Muscle of back (tissue), 13 donors: ENCODE data around the gene KIF1C. TPM values are rescaled to one million over a fixed set of nuclear protein-coding genes. Genes with fewer than 3 reads are reported as not detected.

Experiments used
- DNase-seq, 3 donors: peaks; one replicate each; pipeline versions ENCODE4 v3.0.0 to v3.0.0-alpha.2; 2013
- long read RNA-seq, 9 donors: transcript quantifications; one replicate each; lab custom pipeline, GENCODE V29; 2026
- polyA plus RNA-seq, 10 donors: library from polyadenylated mRNA; unstranded; fragments of 120-200 nt; gene quantifications; one replicate each; pipeline ENCODE4 v1.2.1, GENCODE V29; 2013; ENCODE audit not compliant: insufficient read length in 10 of 10

Gene KIF1C
- polyA plus RNA-seq = 100 to 1,000 TPM in 5 of 10 donors, 10 to 100 TPM in 5; 74.9 to 113 (median 100) TPM
- long read RNA-seq, donor 1, full-length matches to known transcripts = 8 of 48 reads
- long read RNA-seq, donor 1, partial matches to known transcripts = 40 of 48 reads
- long read RNA-seq, donor 1, other reads (novel, unspliced or antisense) = 0 of 48 reads
- long read RNA-seq, donor 2, full-length matches to known transcripts = 9 of 34 reads
- long read RNA-seq, donor 2, partial matches to known transcripts = 25 of 34 reads
- long read RNA-seq, donor 2, other reads (novel, unspliced or antisense) = 0 of 34 reads
- long read RNA-seq, donor 3 = 0 reads
- long read RNA-seq, donor 4, full-length matches to known transcripts = 6 of 26 reads
- long read RNA-seq, donor 4, partial matches to known transcripts = 20 of 26 reads
- long read RNA-seq, donor 4, other reads (novel, unspliced or antisense) = 0 of 26 reads
- long read RNA-seq, donor 5, full-length matches to known transcripts = 1 of 31 reads
- long read RNA-seq, donor 5, partial matches to known transcripts = 30 of 31 reads
- long read RNA-seq, donor 5, other reads (novel, unspliced or antisense) = 0 of 31 reads
- long read RNA-seq, donor 6, full-length matches to known transcripts = 8 of 21 reads
- long read RNA-seq, donor 6, partial matches to known transcripts = 13 of 21 reads
- long read RNA-seq, donor 6, other reads (novel, unspliced or antisense) = 0 of 21 reads
- long read RNA-seq, donor 7, full-length matches to known transcripts = 4 of 18 reads
- long read RNA-seq, donor 7, partial matches to known transcripts = 14 of 18 reads
- long read RNA-seq, donor 7, other reads (novel, unspliced or antisense) = 0 of 18 reads
- long read RNA-seq, donor 8, full-length matches to known transcripts = 5 of 141 reads
- long read RNA-seq, donor 8, partial matches to known transcripts = 136 of 141 reads
- long read RNA-seq, donor 8, other reads (novel, unspliced or antisense) = 0 of 141 reads
- long read RNA-seq, donor 9, full-length matches to known transcripts = 1 of 7 reads
- long read RNA-seq, donor 9, partial matches to known transcripts = 6 of 7 reads
- long read RNA-seq, donor 9, other reads (novel, unspliced or antisense) = 0 of 7 reads

DNA sequence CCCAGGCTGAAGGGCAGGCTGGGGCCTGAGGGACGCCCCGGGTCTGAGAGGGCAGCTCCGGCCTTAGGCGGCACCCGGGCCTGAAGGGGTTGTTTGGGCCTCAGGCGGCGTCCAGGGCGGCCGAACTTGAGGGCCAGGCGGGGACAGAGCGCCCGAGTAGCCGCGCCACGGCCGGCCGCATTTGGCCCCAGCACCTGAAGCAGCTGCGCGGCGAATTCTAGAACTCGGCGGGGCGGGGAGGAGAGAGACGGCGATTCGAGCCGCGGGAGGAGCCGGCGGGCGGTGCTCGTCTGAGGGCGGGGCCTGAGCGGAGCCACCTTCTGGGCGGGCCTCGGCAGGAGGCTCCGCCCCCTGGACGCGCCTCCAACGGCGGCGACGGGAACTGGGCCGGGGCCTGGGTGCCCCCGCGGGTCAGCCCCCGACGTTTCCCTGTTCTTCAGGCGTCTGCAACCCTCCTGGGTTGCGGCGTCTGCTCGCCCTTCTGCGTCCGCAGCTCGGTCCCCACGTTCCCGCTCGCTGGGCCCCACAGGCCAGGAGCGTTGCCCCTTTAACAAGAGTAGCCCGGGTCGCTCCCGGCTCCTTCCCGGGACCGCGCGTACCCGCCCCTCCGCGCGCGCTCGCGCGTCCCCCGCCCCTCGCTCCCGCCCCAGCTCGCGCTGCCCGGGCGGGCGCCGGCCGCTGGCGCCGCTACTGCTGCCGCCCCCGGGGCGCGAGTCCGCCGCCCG, at the start of gene KIF1C, which contains the start of gene INCA1:
Gene KIF1C, plus strand, starts transcription at position 649 of the 725 bp plus-strand sequence. CDS start 2,297 bp downstream, outside the sequence.
Gene INCA1, minus strand, starts transcription at position 221 of the 725 bp plus-strand sequence. CDS start 3,085 bp downstream, outside the sequence.
- peak; percentile 91 to 98 (median 94) for DNase-seq

DNA sequence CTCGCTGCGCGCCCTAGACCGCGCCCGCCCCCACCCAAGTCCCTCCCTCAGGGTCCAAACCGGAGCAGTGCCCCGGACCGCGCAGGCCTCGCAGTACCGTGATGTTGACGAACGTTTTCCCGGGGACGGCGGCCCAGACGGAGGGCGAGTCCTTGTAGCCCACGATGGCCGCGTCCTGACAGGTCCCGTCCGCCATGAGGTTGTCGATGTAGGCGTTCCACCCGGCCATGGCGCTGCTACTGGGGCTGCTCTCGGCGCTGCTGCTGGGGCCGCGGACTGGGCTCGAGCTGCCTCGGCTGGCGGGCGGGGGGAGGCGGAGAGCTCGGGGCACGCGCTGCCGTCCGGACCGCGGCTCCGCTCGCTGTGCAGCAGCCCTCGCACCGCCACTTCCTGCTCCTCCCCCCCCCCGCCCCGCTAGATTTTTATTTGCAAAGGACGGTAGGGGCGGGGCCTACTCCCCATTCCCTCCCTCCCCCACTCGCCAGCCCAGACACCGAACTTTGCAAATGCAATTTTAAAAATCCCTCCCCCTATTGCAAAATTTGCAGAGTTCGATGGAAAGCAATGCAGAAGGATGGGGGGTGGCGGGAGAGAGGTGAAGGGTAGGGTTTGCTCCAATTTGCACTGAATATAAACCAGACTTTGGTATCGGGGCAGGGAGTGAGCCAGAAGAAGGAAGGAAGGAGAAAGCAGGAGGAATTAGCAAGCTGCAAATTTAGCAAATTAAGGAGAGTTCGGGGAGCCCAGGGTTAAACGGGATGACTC, 49.4 kb upstream of the KIF1C start, which contains the start of gene PFN1:
Gene PFN1, minus strand, starts transcription at position 365 of the 765 bp plus-strand sequence. Its CDS starts 136 bp downstream, at position 229.
- peak; percentile 94 to 98 (median 94) for DNase-seq

DNA sequence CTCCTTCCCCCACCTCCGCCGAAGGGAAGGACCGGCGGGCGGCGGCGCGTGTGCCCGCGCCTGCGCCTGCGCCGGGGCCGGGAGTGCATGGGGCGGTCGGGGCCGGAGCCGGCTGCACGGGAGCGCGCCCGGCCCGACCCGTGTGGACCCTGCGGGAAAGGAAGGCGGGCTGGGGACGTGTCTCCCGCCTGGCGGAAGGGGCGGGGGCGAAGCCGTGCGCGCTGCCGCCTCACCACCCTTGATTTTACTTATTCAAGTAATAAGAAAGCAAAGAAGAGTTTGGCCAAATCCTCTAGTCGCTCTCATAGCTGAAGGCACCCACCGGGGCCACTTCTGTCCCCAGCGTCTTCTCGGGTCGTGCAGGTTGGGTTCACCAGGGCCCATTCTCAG, 48.8 kb upstream of the KIF1C start:
- peak; percentile 93 to 96 (median 93) for DNase-seq

DNA sequence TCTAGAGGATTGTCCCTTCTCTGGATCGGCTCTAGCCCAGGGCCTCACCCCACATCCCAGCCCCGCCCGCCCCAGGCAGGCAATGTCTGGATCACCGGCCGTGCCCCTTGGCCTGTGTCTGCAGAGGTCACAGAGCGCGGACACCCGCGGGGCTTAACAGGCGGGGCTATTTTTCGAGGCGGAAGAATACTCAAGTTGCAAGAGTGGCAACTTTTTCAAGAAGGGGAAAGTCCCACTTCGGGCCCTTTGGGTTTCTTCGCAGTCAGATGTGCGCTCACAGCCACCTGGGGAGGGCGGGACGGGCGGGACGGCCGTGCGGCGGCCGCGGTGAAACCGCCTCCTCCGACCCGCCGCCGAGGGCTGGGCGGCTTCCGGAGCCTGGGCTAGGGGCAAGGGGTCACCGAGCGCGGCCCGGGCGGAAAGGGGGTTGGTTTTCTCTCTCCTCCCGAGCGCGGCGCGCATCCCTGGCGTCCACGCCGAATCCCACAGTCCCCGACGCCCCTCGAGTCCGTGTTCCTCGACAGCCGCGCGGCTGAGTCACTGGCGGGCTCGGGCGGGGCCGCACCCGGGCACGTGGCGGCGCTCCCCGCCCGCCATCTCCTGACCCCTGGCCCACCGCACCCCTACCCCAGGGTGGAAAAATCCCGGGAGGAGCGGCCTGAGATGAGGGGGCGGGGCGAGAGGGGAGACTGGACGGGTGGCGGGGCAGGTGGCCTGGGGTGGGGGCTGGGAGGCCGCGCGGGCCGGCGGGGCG, 48.3 kb upstream of the KIF1C start:
- DNase-seq = peak; percentile 55 to 84 (median 73)

DNA sequence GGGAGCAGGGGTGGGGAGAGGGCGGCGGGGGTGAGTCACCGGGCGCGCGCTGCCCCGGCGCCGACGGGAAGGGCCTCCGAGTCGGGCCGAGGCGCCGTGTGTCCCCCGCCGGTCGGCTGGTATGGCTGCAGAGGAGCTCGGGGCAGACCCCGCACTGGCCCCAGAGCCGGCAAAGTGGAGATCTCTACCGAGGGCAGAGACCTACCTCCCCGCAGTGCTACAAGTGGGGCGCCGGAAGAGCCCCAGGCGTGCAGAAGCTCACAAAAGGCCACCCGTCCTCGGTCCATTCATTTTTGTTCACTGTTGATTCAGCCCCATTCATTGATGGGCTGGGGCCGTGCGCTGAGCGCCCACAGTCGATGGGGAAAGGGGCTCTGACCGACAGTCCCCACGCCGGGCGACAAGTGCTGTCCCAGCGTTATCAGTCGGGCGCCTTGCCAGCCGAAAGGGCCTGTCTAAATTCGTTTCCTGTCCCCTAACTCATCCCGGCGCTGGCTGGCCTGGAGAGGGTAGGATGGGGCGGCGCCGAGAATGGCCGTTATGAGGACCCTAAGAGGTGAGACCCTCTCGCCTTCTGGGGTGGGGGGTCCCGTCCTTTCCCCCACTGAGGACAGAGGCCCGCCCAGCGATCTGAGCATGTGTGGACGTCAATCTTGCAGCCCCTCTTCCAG, 47.5 kb upstream of the KIF1C start:
- DNase-seq = peak in 2 of 3 donors; percentile 48 to 79

DNA sequence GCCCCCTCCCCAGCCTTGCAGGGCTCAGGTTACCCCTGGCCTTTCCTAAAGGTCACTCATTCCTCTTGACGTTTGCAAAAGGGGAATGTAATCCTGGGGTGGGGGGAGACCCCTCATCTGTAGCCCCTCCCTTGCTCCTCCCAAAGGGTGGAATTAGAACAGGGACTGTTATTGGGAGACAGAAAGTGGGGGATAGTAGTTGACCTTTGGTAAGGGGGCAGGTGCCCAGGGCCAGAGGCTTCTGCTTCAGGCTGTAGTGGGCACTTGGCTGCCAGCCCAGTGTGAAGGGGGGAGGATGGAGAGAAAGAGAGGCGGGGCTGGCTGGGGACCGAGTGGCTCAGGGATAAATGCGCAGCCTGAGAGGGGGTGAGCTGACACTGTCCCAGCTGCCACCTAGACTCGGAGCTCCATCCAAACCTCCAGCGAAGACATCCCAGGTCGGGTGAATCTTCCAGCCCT, 47.0 kb upstream of the KIF1C start, which contains the start of gene ENO3:
Gene ENO3, plus strand, starts transcription at position 374 of the 459 bp plus-strand sequence. CDS start 711 bp downstream, outside the sequence.
- peak in 2 of 3 donors; percentile 46 to 51 for DNase-seq

DNA sequence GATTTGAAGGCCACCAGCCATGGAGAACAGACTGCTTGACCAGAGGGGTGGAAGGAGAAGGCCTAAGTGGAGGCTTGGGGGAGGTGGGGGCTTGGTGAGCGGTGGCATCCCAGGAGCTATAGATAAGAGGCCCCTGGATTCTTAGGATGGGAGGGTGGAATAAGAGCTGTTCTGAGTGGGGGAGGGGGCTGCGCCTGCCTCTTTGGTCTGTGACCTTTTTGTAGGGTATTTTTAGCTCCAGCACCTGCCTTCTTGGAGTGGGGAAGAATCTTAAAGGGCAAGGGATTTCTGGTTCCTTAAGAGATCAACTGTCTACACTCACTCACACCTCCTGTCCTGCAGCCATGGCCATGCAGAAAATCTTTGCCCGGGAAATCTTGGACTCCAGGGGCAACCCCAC, 46.3 kb upstream of the KIF1C start:
- peak in 1 of 3 donors; percentile 58 for DNase-seq

DNA sequence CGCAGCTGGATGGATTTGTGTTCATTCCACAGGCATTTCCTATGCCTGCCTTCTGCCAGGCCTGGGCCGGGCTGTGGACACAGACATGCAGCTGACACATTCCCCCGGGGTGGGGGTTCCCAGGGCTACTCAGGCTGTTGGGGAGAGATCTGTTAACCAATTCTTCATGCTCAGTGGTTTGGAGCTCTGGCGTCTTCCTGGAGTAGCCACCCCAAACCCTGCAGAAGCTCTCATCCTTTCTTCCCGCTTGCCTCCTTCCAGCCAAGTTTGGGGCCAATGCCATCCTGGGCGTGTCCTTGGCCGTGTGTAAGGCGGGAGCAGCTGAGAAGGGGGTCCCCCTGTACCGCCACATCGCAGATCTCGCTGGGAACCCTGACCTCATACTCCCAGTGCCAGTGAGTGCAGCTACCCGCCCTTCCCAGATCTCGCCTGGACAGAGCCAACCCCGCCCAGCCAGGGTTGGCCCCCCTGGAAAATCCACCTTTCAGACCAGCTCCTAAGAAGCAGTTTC, 44.2 kb upstream of the KIF1C start:
- DNase-seq = peak in 2 of 3 donors; percentile 37 to 58

DNA sequence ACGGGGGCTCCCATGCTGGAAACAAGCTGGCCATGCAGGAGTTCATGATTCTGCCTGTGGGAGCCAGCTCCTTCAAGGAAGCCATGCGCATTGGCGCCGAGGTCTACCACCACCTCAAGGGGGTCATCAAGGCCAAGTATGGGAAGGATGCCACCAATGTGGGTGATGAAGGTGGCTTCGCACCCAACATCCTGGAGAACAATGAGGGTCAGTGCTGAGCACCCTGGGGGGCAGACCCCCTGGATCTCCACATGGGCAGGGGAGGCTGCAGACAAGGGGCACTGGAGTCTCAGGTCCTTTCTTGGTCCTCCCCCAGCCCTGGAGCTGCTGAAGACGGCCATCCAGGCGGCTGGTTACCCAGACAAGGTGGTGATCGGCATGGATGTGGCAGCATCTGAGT, 42.7 kb upstream of the KIF1C start:
- no peak for DNase-seq

DNA sequence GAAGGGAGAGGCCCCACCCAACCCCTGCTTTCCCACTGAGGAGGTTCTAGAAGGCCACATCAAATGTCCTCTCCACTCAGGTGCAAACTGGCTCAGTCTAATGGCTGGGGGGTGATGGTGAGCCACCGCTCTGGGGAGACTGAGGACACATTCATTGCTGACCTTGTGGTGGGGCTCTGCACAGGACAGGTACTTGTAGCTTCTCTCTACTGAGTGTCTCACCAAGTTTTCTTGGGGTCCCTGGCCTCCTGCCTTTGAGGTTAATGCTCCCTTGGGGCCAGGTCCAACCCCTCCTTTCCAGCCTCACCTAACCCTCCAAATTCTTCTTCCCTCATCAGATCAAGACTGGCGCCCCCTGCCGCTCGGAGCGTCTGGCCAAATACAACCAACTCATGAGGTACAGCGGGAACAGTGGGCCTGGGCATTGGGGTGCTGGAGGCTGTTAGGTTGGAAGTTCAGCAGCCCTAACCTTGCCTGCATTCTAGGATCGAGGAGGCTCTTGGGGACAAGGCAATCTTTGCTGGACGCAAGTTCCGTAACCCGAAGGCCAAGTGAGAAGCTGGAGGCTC, 41.2 kb upstream of the KIF1C start:
- no peak for DNase-seq

DNA sequence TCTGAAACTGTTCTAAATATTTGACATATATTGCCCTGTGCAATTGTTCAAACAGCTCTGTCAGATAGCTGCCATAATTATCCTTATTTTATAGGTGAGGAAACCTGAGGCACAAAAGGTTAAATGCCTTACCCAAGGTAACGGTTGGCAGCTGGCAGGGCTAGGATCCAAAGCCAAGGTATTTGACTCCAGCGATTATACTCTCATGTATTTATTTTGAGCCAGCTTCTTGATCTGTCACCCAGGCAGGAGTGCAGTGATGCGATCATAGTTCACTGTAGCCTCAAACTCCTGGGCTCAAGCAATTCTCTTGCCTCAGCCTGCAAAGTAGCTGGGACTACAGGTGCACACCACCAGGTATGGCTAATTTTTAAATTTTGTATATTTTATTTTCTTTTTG, 39.6 kb upstream of the KIF1C start:
- DNase-seq = no peak

DNA sequence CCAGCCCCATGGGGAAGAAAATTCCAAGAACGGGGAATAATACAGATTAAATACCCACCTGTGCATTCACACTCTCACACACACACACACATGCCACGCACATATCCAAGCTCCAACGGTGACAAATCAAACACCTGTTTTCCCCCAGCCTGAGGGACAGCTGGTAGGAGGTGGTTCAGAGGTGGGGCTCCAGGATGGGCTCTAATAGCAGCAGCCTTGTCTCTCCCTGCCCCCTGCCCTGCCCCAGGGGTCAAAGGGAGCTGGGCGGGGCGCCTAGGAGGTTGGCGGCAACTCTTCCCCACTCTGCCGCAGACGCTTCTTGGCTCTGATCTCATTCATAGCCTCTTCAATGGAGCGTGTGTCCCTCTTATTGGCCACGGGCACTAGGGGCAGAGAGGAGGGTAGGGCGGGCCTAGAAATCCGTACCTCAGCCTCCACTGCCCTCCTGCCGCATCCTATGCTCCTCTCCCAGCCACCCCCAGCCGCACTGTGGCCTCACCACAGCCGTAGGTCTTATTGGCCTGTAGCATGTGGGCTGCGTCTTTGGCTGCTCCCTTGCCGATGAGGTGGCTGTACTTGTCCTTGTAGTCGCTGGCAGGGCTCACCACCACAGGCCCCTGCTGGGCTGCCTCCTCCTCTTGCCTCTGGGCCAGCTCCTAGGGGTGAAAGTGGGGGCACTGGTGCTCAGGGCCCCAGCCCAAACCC, 38.3 kb upstream of the KIF1C start:
- no peak for DNase-seq

DNA sequence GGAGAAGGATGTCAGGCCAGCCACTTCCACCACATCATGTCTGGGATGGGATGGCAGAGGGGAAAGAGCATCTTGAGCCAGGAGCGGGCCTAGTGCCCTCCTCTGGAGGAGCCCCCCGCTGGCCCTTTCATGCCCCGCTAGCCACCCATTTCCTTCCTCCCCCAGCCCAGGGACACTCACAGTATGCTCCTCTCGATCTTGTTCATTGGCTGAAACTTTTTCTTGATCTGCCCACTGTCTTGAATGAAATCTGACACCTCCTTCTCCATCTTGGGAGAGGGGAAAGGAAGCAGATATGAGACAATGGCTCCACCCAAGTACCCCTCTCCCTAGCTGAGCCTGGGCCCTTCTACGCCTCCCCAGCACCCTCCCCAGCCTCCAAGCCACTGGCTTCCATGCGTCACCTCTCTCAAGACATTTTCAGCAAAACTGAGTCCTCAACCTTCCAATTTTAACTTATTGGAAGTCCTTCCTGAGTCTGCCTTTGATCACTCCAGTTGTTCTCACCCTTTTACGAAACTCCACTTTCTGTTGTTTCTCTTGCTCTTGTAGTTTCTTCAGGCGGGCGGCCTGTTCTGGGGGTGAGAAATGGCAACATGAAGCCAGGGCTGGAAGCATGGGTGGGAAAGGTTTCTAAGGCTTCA, 37.3 kb upstream of the KIF1C start:
- DNase-seq = no peak

DNA sequence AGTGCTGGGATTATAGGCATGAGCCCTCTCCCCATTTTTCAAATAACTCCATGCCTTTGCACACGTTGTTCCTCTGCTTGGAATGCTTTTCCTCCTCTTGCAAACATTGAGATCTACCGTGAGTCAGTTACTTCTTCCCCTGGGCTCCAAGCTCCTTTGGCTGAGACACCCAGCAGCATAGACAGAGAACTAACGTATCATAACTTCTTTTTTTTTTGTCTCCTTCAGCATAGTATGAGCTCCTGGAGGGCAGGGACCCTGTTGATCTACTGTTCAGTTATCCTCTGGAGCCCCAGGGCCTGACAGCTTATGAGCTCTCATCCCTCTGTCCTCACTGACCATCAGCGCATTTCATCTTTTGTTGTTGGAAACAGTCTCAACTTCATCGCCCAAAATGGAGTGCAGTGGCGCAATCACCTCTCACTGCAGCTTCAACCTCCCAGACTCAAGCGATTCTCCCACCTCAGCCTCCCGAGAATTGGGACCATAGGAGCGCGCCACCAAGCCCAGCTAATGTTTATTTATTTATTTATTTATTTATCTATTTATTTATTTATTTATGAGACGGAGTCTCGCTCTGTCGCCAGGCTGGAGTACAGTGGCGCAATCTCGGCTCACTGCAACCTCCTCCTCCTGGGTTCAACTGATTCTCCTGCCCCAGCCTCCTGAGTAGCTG, 32.3 kb upstream of the KIF1C start:
- no peak for DNase-seq

DNA sequence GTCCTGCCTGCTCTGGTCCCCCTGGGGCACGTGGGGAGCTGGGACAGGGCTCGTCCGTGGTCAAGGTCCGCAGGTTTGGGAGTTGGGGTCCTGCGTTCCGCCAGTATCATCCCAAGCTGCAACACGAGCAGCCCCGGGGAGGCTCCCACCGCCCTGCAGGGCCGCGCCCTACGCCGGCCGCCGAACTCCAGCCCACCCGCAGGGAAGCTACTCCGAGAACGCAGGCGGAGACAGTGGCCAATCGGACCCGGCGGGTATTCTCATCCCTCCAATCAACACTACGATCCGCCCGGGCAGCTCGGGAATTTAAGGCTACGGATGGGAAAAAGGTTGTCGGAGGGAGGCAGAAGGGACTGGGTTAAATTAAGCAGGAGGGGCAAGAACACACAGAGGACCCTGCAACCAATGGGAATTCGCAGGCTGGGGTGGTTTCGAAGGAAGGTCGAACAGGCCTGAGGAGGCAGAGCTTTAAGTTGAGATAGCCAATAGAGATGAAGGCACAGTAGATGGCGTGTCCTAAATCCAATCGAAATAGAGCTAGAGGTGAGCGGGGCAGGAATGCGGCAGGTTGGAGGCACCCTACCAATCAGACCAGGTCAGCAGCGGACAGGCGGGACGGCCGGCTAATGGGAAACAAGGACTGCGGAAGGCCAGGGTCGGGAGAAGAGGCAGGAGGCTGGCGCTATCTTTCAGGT, 30.8 kb upstream of the KIF1C start:
- peak; percentile 98 to 100 (median 100) for DNase-seq
